ENCODE results near the gene SMIM10. TPM values are rescaled to one million over a fixed set of nuclear protein-coding genes. Genes with fewer than 3 reads are reported as not detected.

The SMIM10 gene
- total and polyA plus RNA-seq, 2 donors (not counting 1 experiment from before 2014, with no cell fraction given), result 0.36 to 0.37 TPM

DNA sequence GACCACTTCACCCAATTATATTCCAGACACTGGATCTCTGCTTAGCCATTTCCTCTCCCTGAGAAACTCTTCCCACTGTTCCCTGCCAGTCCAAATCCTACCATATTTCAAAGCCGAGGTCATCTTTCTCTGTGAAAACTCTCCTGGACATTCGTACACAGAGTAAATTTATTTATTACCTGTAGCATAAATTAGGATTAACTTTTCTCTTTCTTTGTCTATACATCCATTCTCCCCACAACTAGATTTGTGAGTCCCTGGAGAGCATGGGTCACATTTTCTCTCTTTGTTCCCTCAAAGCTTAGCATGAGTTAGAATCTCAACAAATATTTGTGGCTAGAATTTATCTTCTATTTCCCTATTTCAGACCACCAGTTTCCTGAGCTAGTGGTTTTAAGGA lies 27.8 kb upstream of the SMIM10 start:
- no CpG with 5 or more reads among the region's 2 CpGs for WGBS (ENCODE audit: insufficient coverage)
- Histone ChIP-seq H3K4me1 (ENCODE audit: control insufficient read depth in 2 of 2, insufficient read depth in 2 of 2, low read length in 2 of 2) (no peaks in the 10 kb centered on the region), H4K20me1 (ENCODE audit: control insufficient read depth, insufficient read depth, low read length, poor library complexity, severe bottlenecking) (no peaks in the 10 kb centered on the region), H3K79me2 (ENCODE audit: control insufficient read depth, insufficient read depth, low read length) (no peaks in the 10 kb centered on the region), H3K9ac (ENCODE audit: low read length) (no peak overlapping the region), H3K9me3 (ENCODE audit: control extremely low read depth in 1 of 3, control insufficient read depth in 2 of 3, insufficient read depth in 1 of 3, low read length in 2 of 3) (no peaks in the 10 kb centered on the region), H3K36me3 (replicated peaks in 1 of 2; ENCODE audit: control extremely low read depth in 1 of 2, control insufficient read depth in 1 of 2, extremely low read depth in 1 of 2, insufficient read depth in 2 of 2, low read length in 1 of 2) (no peaks in the 10 kb centered on the region), H3K4me2 (replicated peaks; ENCODE audit: low read depth, low read length, poor library complexity, severe bottlenecking) (no peak overlapping the region), H3K27ac (ENCODE audit: low read length in 2 of 2) (no peak overlapping the region), H3K27me3 (replicated peaks in 1 of 4; ENCODE audit: control extremely low read depth in 1 of 4, control insufficient read depth in 3 of 4, insufficient read depth in 4 of 4, low read length in 3 of 4) (no peaks in the 10 kb centered on the region), H2AFZ (ENCODE audit: insufficient read depth, low read depth, low read length, poor library complexity, severe bottlenecking) (no peak overlapping the region), H3K4me3 (ENCODE audit: control extremely low read depth in 1 of 5, extremely low read depth in 1 of 5, insufficient read depth in 1 of 5, low read depth in 2 of 5, low read length in 4 of 5) (no peak overlapping the region)
- ATAC-seq (ENCODE audit: low read depth) (no peak), DNase-seq (no peak)
- POLR2A ChIA-PET, result no interaction called here
- Mint-ChIP-seq H3K27me3 (peaks cover 16% of the 10 kb centered on the region), H3K4me3 (no peak overlapping the region), H3K9me3 (ENCODE audit: insufficient read depth) (no peaks in the 10 kb centered on the region), H3K27ac (no peak overlapping the region), H3K4me1 (no peaks in the 10 kb centered on the region)
- intact Hi-C loops (cut with micrococcal nuclease), result loop anchor here (10.0 kb wide), 1 partner anchor 512 kb away; no protein-coding TSS in a partner anchor
- CTCF ChIA-PET, result interaction anchor here (1.0 to 1.6 kb wide), 2 partner anchors 46 to 123 kb away, joined by 3 to 5 read pairs; no protein-coding TSS in a partner anchor
- TF ChIP-seq, protein P1, sequence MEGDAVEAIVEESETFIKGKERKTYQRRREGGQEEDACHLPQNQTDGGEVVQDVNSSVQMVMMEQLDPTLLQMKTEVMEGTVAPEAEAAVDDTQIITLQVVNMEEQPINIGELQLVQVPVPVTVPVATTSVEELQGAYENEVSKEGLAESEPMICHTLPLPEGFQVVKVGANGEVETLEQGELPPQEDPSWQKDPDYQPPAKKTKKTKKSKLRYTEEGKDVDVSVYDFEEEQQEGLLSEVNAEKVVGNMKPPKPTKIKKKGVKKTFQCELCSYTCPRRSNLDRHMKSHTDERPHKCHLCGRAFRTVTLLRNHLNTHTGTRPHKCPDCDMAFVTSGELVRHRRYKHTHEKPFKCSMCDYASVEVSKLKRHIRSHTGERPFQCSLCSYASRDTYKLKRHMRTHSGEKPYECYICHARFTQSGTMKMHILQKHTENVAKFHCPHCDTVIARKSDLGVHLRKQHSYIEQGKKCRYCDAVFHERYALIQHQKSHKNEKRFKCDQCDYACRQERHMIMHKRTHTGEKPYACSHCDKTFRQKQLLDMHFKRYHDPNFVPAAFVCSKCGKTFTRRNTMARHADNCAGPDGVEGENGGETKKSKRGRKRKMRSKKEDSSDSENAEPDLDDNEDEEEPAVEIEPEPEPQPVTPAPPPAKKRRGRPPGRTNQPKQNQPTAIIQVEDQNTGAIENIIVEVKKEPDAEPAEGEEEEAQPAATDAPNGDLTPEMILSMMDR (IDR thresholded peaks at IDR 0.05), result no peak

DNA sequence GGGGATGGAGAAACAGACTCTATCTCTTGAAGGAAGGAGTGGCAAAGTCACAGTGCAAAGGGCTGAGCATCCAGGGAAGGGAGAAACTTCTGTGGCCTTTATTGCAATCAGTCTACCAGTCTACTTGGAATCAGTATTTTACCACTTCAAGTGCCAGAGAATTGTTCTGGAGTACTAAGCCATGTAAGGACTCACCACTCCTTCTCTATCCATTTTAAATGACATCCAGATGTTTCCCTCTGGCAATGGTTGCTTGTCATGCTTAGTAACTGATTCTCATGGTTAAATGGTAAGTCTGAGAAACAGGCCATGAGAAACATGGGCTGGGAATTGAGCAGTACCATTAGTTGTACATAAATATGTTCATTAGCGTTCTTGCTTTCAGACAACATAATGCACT lies 21.1 kb upstream of the SMIM10 start:
- Histone ChIP-seq H3K9ac (ENCODE audit: low read length) (no peak overlapping the region), H3K4me1 (ENCODE audit: control insufficient read depth in 2 of 2, insufficient read depth in 2 of 2, low read length in 2 of 2) (no peaks in the 10 kb centered on the region), H3K27me3 (replicated peaks in 1 of 4; ENCODE audit: control extremely low read depth in 1 of 4, control insufficient read depth in 3 of 4, insufficient read depth in 4 of 4, low read length in 3 of 4) (no peaks in the 10 kb centered on the region), H3K4me2 (replicated peaks; ENCODE audit: low read depth, low read length, poor library complexity, severe bottlenecking) (no peak overlapping the region), H4K20me1 (ENCODE audit: control insufficient read depth, insufficient read depth, low read length, poor library complexity, severe bottlenecking) (no peaks in the 10 kb centered on the region), H3K27ac (ENCODE audit: low read length in 2 of 2) (no peak overlapping the region), H3K36me3 (replicated peaks in 1 of 2; ENCODE audit: control extremely low read depth in 1 of 2, control insufficient read depth in 1 of 2, extremely low read depth in 1 of 2, insufficient read depth in 2 of 2, low read length in 1 of 2) (no peaks in the 10 kb centered on the region), H3K4me3 (ENCODE audit: control extremely low read depth in 1 of 5, extremely low read depth in 1 of 5, insufficient read depth in 1 of 5, low read depth in 2 of 5, low read length in 4 of 5) (no peak overlapping the region), H2AFZ (ENCODE audit: insufficient read depth, low read depth, low read length, poor library complexity, severe bottlenecking) (no peak overlapping the region), H3K9me3 (ENCODE audit: control extremely low read depth in 1 of 3, control insufficient read depth in 2 of 3, insufficient read depth in 1 of 3, low read length in 2 of 3) (no peaks in the 10 kb centered on the region), H3K79me2 (ENCODE audit: control insufficient read depth, insufficient read depth, low read length) (no peaks in the 10 kb centered on the region)
- Mint-ChIP-seq H3K9me3 (ENCODE audit: insufficient read depth) (no peaks in the 10 kb centered on the region), H3K4me3 (no peak overlapping the region), H3K27me3 (peaks cover 3% of the 10 kb centered on the region), H3K27ac (no peak overlapping the region), H3K4me1 (no peaks in the 10 kb centered on the region)
- ATAC-seq (ENCODE audit: low read depth) (no peak), DNase-seq (no peak)
- TF ChIP-seq, protein P1 (IDR thresholded peaks at IDR 0.05), result no peak
- no peak for TF ChIP-seq EZH2 (IDR thresholded peaks at IDR 0.05; ENCODE audit: borderline replicate concordance, insufficient read depth, low read depth, low read length, poor library complexity, severe bottlenecking)
- ChIA-PET POLR2A (no interaction called here), CTCF (no interaction called here)
- no CpG with 5 or more reads among the region's 1 CpG for WGBS (ENCODE audit: insufficient coverage)
- intact Hi-C loops (cut with micrococcal nuclease), result loop anchor here (10.0 kb wide), 1 partner anchor 505 kb away; no protein-coding TSS in a partner anchor
